C4-2B (cell line): ENCODE results near the gene NRAP.

Source experiments
- H3K27ac ChIP-seq: fragments of 450-650 bp; 2 replicates; pipeline ENCODE4 v1.5.1; 2017
- CTCF ChIP-seq: fragments of 450-650 bp; conservative IDR thresholded peaks from 2 replicates; pipeline ENCODE4 v1.5.1; 2017; ENCODE audit warnings: mild to moderate bottlenecking
- ZFX ChIP-seq: fragments of 450-650 bp; IDR thresholded peaks from 2 replicates; pipeline ENCODE4 v1.6.1; 2017

Gene NRAP

GRCh38 chr10:113663908-113664307 lies at the start of gene NRAP:
NRAP (minus strand) TSS chr10:113664041; CDS start chr10:113663882, 159 bp downstream.
- TF ChIP-seq CTCF, result no peak
- TF ChIP-seq ZFX, result no peak
- H3K27ac ChIP-seq, result no peak within 1 kb of the TSS

- TF ChIP-seq ZFX (no peak), CTCF (no peak)
- no peak overlapping the region for H3K27ac ChIP-seq
These were observed 49.8 kb upstream of the NRAP start for GRCh38 chr10:113713640-113713982.

GRCh38 chr10:113712755-113713639 lies 49.2 kb upstream of the NRAP start:
- no peak for TF ChIP-seq ZFX
- no peak for TF ChIP-seq CTCF
- H3K27ac ChIP-seq, result no peak overlapping the region

- TF ChIP-seq CTCF (no peak), ZFX (no peak)
- no peak overlapping the region for H3K27ac ChIP-seq
These were observed 48.2 kb upstream of the NRAP start for GRCh38 chr10:113712024-113712423.

- H3K27ac ChIP-seq, result no peak overlapping the region
- TF ChIP-seq ZFX (no peak), CTCF (no peak)
These were observed 47.3 kb upstream of the NRAP start for GRCh38 chr10:113711142-113711541.

GRCh38 chr10:113709221-113709838 lies 45.5 kb upstream of the NRAP start:
- no peak overlapping the region for H3K27ac ChIP-seq
- TF ChIP-seq CTCF (no peak), ZFX (no peak)

- no peak overlapping the region for H3K27ac ChIP-seq
- TF ChIP-seq ZFX (no peak), CTCF (no peak)
These were observed 44.8 kb upstream of the NRAP start for GRCh38 chr10:113708640-113709039.
